Peyer's patch (tissue), 4 donors: ENCODE measurements around the gene CXCL14.

Source experiments
- POLR2A ChIP-seq, 2 donors: fragments of 450-650 bp; IDR thresholded peaks; one replicate each; pipeline ENCODE4 v1.5.1; 2017; ENCODE audit warnings: antibody characterized with exemption in 2 of 2, mild to moderate bottlenecking in 2 of 2, moderate library complexity in 2 of 2
- TF ChIP-seq, protein P1 (sequence below), 6 experiments: fragments of 450-650 bp in 4 of 6; fragments of 200-600 bp in 2 of 6; sonication (generic) in 1 of 6; IDR thresholded peaks; one replicate each; pipeline ENCODE4 v1.5.1; 2017 to 2019; ENCODE audit warnings: antibody characterized with exemption in 6 of 6, mild to moderate bottlenecking in 3 of 6, moderate library complexity in 1 of 6

DNA sequence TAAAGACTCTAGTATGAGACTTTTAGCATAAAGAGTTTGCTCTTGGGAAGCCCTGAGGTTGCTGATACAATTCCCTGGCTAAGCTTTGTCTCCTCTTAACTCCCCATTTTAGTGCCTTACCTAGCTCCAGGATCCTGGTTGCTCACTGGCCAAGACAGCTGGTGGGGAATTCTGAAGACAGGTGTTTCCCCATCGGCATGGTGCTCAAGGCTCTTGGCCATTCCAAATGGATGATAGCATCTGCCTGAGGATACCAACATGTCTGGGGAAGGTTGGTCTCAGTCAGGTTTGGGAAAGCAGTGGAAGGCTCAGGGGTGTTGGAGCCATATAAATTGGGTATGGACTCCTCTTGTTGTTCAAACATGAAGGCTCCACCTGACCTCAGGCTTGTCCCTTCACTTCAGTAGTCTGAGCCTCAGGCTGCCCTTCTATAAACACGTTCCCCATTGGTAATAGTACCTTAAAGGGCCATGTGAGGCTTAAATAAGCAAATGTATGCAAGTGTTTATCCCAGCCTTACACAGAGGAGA is 44.5 kb upstream of the CXCL14 start:
- TF ChIP-seq, protein P1, sequence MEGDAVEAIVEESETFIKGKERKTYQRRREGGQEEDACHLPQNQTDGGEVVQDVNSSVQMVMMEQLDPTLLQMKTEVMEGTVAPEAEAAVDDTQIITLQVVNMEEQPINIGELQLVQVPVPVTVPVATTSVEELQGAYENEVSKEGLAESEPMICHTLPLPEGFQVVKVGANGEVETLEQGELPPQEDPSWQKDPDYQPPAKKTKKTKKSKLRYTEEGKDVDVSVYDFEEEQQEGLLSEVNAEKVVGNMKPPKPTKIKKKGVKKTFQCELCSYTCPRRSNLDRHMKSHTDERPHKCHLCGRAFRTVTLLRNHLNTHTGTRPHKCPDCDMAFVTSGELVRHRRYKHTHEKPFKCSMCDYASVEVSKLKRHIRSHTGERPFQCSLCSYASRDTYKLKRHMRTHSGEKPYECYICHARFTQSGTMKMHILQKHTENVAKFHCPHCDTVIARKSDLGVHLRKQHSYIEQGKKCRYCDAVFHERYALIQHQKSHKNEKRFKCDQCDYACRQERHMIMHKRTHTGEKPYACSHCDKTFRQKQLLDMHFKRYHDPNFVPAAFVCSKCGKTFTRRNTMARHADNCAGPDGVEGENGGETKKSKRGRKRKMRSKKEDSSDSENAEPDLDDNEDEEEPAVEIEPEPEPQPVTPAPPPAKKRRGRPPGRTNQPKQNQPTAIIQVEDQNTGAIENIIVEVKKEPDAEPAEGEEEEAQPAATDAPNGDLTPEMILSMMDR (IDR thresholded peaks at IDR 0.05): no peak
- TF ChIP-seq POLR2A (IDR thresholded peaks at IDR 0.05): no peak
